ENCODE measurements around the gene IGF2. TPM values are rescaled to one million over a fixed set of nuclear protein-coding genes. Genes with fewer than 3 reads are reported as not detected.
A peak's percentile ranks its signal among the peaks of the same experiment; 100 is the strongest.

IGF2 gene
- total RNA-seq, 2 experiments from 2014 or later = 0.70 to 0.76 TPM

DNA sequence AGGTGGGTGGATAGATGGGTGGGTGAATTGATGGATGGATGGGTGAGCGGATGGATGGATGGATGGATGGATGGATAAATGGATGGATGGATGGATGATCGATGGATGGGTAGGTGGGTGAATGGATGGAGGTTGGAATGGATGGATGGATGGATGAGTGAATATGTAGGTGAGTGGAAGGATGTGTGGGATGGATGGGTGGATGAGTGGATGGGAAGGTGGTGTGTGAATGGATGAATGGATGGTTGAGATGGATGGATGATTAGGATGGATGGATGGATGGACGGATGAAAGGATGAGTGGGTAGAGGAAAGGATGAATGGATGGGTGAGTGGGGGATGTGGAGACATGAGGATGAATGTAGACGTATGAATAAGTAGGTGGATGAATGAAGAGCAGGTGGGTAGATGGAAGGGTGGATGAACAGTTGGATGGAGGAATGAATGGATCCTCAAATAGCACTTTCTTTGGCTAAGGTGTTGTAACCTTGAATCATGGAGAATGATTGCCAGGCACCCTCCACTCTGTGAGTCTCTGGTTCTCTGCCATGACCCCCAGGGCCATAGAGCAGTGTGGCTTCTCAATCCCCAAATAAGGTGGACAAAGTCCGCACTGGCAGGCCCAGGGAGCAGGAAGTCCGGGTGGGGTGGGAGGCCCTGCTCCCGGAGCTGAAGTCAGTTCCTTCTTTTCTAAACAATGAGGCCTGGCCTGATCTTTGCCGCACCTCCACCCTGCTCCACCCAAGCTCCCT lies 36.9 kb downstream of the IGF2 start:
- Mint-ChIP-seq H3K27ac (no peak overlapping the region), H3K4me1 (no peaks in the 10 kb centered on the region), H3K27me3 (peaks cover 5% of the 10 kb centered on the region), H3K4me3 (no peak overlapping the region), H3K36me3 (ENCODE audit: low read depth) (no peaks in the 10 kb centered on the region), H3K9me3 (no peaks in the 10 kb centered on the region)
- DNase-seq = no peak
- CTCF ChIA-PET = no interaction called here
- POLR2A ChIA-PET = no interaction called here

- Mint-ChIP-seq H3K36me3 (ENCODE audit: low read depth) (no peaks in the 10 kb centered on the region), H3K4me3 (no peak overlapping the region), H3K27me3 (peaks cover 5% of the 10 kb centered on the region), H3K4me1 (no peaks in the 10 kb centered on the region), H3K27ac (no peak overlapping the region), H3K9me3 (no peaks in the 10 kb centered on the region)
- ChIA-PET POLR2A (no interaction called here), CTCF (no interaction called here)
- no peak for DNase-seq
These were observed 38.0 kb downstream of the IGF2 start for GRCh38 chr11:2101171-2101675.

- ChIA-PET POLR2A (no interaction called here), CTCF (no interaction called here)
- Mint-ChIP-seq H3K27me3 (peaks cover 5% of the 10 kb centered on the region), H3K9me3 (no peaks in the 10 kb centered on the region), H3K36me3 (ENCODE audit: low read depth) (no peaks in the 10 kb centered on the region), H3K27ac (no peak overlapping the region), H3K4me1 (no peaks in the 10 kb centered on the region), H3K4me3 (no peak overlapping the region)
- DNase-seq = peak; percentile 30
These were observed 38.6 kb downstream of the IGF2 start for GRCh38 chr11:2100361-2101170.

DNA sequence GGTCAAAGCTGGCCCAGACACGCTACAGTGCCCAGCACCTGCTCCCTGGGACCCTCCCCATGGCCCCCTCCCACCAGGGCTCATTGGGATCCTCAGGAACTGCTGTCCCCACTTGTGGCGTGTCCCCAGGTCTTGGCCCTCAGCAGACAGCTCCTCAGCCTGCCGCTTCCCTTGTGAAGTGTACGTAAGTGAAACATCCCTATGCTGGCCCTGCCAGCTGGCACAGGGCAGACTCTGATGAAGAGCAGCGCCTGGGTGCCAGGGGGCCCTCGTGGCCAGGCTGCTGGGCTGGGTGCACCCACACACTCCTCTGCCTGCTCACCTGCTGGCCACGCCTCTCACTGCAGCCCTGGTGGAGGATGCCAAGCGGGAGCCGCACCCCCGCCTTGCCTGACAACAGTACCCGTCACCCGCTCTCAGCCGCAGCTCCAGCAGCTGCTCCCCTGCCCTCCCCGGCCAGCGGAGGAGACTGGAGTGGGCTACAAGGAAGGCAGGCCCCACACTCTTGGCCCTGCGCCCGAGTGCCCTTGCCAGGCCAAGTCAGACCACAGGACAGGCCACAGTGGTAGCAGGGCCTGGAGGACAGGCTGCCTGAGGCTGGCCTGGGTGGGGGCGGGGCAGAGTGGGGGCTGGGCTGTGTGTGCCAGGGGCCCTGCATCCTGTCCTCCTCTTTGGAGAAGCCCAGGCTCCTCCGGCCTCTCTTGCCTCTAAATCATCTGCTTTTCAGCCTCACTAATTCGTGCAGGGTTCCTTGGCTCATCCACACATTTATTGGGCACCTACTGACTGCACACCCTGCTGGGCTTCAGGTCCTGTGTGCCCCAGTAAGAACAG lies 39.5 kb downstream of the IGF2 start:
- CTCF ChIA-PET = no interaction called here
- no peak overlapping the region for H3K27ac Mint-ChIP-seq
- POLR2A ChIA-PET = no interaction called here

GRCh38 chr11:2098691-2099515 lies 40.3 kb downstream of the IGF2 start:
- ChIA-PET POLR2A (no interaction called here), CTCF (no interaction called here)
- H3K9me3 Mint-ChIP-seq = no peaks in the 10 kb centered on the region
- no peak for DNase-seq
- H3K4me1 Mint-ChIP-seq = no peaks in the 10 kb centered on the region
- peaks cover 2% of the 10 kb centered on the region for H3K27me3 Mint-ChIP-seq
- H3K4me3 Mint-ChIP-seq = no peak overlapping the region
- no peak overlapping the region for H3K27ac Mint-ChIP-seq
- H3K36me3 Mint-ChIP-seq (ENCODE audit: low read depth) = no peaks in the 10 kb centered on the region

More for the DNA sequence above, 39.5 kb downstream of the IGF2 start:
- H3K4me1 Mint-ChIP-seq = no peaks in the 10 kb centered on the region
- no peak for DNase-seq
- H3K4me3 Mint-ChIP-seq = no peak overlapping the region
- no peaks in the 10 kb centered on the region for H3K36me3 Mint-ChIP-seq (ENCODE audit: low read depth)
- no peaks in the 10 kb centered on the region for H3K9me3 Mint-ChIP-seq
- peaks cover 5% of the 10 kb centered on the region for H3K27me3 Mint-ChIP-seq

- H3K4me1 Mint-ChIP-seq = peaks cover 4% of the 10 kb centered on the region
- H3K9me3 Mint-ChIP-seq = no peaks in the 10 kb centered on the region
- ChIA-PET POLR2A (no interaction called here), CTCF (no interaction called here)
- H3K27ac Mint-ChIP-seq = no peak overlapping the region
- DNase-seq = no peak
- no peak overlapping the region for H3K4me3 Mint-ChIP-seq
- H3K27me3 Mint-ChIP-seq = peaks cover 6% of the 10 kb centered on the region
- H3K36me3 Mint-ChIP-seq (ENCODE audit: low read depth) = no peaks in the 10 kb centered on the region
These were observed 41.0 kb downstream of the IGF2 start for GRCh38 chr11:2097998-2098690.

- ChIA-PET CTCF (no interaction called here), POLR2A (no interaction called here)
- Mint-ChIP-seq H3K9me3 (no peaks in the 10 kb centered on the region), H3K4me3 (no peak overlapping the region), H3K27ac (no peak overlapping the region), H3K27me3 (peaks cover 9% of the 10 kb centered on the region), H3K36me3 (ENCODE audit: low read depth) (no peaks in the 10 kb centered on the region), H3K4me1 (peaks cover 9% of the 10 kb centered on the region)
- DNase-seq = no peak
These were observed 41.7 kb downstream of the IGF2 start for GRCh38 chr11:2097356-2097997.

GRCh38 chr11:2096919-2097301 lies 42.3 kb downstream of the IGF2 start:
- DNase-seq = no peak
- Mint-ChIP-seq H3K36me3 (ENCODE audit: low read depth) (no peaks in the 10 kb centered on the region), H3K9me3 (no peaks in the 10 kb centered on the region), H3K4me3 (no peak overlapping the region), H3K27me3 (peaks cover 9% of the 10 kb centered on the region), H3K27ac (no peak overlapping the region), H3K4me1 (peaks cover 9% of the 10 kb centered on the region)
- POLR2A ChIA-PET = no interaction called here
- CTCF ChIA-PET = no interaction called here

DNA sequence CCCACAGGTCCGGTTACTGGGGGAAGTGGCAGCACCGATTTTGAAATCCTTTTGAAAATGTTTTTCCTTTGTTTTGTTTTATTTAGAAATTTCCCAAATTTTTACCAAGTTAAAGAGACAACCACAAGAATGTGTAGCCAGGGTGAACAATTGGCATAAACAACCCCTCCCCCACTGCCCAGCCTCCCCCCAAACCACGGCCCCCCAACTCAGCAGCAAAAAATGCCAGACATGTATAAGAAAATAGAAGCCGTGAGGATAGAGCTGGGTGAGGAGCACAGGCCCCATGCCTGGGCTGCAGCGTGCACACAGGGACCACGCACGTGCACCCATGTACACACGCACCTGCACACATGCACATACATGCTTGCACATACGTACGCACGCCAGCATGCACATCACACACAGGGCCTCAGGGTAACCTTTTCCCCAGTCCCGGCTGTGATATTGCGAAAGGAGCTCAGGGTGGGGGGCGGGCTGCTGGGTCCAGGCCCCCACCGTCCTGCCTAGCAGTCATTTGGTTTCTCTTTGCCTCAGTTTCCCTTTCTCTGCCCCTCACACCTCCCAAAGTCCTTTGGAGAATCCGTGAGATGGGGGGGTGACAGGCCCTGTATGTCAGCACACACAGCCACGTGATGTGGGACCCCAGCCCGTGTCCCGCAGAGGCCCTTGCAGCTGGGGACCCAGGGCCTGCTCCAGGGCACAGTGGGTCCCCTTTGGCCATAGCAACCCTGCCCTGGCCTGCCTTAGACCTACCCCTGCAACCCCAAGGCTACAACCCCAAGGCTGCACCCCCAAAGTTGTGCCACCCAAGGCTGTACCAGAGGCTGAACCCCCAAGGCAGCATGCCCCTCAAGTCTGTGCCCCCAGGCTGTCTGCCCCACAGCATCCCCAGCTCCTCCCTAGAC lies 42.9 kb downstream of the IGF2 start:
- no peaks in the 10 kb centered on the region for H3K36me3 Mint-ChIP-seq (ENCODE audit: low read depth)
- no peak for DNase-seq
- ChIA-PET POLR2A (no interaction called here), CTCF (no interaction called here)
- peaks cover 8% of the 10 kb centered on the region for H3K27me3 Mint-ChIP-seq
- no peak overlapping the region for H3K27ac Mint-ChIP-seq
- peaks cover 9% of the 10 kb centered on the region for H3K4me1 Mint-ChIP-seq
- H3K4me3 Mint-ChIP-seq = no peak overlapping the region
- no peaks in the 10 kb centered on the region for H3K9me3 Mint-ChIP-seq

GRCh38 chr11:2095542-2095941 lies 43.6 kb downstream of the IGF2 start:
- CTCF ChIA-PET = no interaction called here
- no peak overlapping the region for H3K4me3 Mint-ChIP-seq
- peaks cover 8% of the 10 kb centered on the region for H3K27me3 Mint-ChIP-seq
- H3K9me3 Mint-ChIP-seq = no peaks in the 10 kb centered on the region
- H3K36me3 Mint-ChIP-seq (ENCODE audit: low read depth) = no peaks in the 10 kb centered on the region
- POLR2A ChIA-PET = no interaction called here
- no peak for DNase-seq
- peaks cover 9% of the 10 kb centered on the region for H3K4me1 Mint-ChIP-seq
- H3K27ac Mint-ChIP-seq = no peak overlapping the region

- POLR2A ChIA-PET = no interaction called here
- CTCF ChIA-PET = no interaction called here
- no peak overlapping the region for H3K27ac Mint-ChIP-seq
- H3K4me3 Mint-ChIP-seq = no peak overlapping the region
- peaks cover 8% of the 10 kb centered on the region for H3K27me3 Mint-ChIP-seq
- no peaks in the 10 kb centered on the region for H3K36me3 Mint-ChIP-seq (ENCODE audit: low read depth)
- no peak for DNase-seq
- H3K4me1 Mint-ChIP-seq = peaks cover 9% of the 10 kb centered on the region
- no peaks in the 10 kb centered on the region for H3K9me3 Mint-ChIP-seq
These were observed 44.0 kb downstream of the IGF2 start for GRCh38 chr11:2095198-2095520.
